GM18870 (cell line): Measurements from ENCODE around the gene RRP1.
A peak's percentile ranks its signal among the peaks of the same experiment; 100 is the strongest.

Experiments used
- ATAC-seq: cut with Tn5 transposase; IDR thresholded peaks from one replicate; pipeline ENCODE4 v1.9.1; 2021; ENCODE audit warnings: moderate library complexity; ENCODE audit not compliant: unreplicated experiment

The RRP1 gene, protein sequence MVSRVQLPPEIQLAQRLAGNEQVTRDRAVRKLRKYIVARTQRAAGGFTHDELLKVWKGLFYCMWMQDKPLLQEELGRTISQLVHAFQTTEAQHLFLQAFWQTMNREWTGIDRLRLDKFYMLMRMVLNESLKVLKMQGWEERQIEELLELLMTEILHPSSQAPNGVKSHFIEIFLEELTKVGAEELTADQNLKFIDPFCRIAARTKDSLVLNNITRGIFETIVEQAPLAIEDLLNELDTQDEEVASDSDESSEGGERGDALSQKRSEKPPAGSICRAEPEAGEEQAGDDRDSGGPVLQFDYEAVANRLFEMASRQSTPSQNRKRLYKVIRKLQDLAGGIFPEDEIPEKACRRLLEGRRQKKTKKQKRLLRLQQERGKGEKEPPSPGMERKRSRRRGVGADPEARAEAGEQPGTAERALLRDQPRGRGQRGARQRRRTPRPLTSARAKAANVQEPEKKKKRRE

DNA sequence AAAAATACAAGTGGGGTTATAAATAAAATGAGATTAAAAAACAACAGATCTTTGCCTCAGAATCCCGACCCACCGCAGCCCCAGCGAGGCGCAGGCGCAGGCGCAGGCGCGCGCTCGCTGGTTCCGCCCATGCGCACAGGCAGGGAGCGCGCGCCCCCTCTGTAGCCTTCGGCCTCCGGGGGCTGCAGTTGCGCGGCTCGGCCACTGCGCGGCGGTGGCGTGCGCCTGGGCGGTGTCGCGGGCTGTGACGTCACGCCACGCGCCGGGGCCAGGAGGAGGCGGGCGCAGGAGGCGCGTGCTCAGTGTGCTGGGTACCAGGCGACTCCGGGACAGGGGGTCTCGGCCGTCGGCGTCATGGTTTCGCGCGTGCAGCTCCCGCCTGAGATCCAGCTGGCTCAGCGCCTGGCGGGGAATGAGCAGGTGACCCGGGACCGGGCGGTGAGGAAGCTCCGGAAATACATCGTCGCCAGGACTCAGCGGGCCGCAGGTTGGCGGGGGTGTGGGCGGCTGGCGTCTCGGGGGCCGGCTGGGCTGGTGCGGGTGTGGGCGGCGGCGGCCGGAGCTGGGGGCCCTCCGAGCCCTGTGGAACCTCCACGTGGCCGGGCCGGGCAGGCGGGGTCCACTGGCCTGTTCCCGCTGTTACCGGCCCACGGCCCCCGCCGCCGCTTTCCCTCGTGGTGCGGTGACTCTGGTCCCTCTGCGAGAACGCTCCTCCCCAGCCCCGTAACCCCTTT, at the start of gene RRP1:
Gene RRP1 (plus strand): TSS at position 302 of the 734 bp plus-strand sequence. CDS start 53 bp downstream, at position 355.
- ATAC-seq = peak; percentile 64

DNA sequence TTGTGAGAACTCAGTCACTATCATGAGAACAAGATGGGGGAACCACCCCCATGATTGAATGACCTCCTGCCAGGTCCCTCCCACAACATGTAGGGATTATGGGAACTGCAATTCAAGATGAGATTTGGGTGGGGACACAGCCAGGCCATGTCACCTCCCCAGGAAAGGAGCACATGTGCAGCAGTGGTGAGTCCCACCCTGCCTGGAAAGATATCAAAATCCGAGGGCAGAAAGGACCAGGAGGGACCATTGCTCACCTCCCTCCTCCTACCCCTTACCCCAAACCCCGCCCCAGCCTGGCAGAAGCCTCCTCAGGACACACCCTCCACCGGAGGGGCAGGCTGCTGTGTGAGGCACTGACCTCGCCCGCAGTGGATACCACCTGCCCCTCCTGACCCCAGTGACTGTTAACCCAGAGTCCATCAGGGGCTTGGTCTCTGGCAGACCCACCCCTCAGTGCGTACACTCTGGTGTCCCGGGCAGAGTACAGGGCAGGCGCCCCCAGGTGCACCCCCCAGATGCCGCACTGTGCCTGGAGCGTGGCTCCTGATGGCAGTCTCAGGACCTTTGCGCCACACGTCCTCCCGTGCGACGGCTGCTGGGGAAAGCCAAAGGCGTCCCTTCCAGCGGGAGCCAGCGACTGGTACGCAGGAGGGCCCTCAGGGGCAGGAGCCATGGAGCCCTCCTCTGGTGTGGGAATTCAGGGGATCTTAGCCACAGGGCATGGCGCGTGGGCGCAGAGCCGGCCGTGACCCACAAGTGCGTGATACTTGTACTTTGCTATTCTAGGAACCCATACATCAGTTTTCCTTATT, 49.5 kb upstream of the RRP1 start:
- no peak for ATAC-seq

DNA sequence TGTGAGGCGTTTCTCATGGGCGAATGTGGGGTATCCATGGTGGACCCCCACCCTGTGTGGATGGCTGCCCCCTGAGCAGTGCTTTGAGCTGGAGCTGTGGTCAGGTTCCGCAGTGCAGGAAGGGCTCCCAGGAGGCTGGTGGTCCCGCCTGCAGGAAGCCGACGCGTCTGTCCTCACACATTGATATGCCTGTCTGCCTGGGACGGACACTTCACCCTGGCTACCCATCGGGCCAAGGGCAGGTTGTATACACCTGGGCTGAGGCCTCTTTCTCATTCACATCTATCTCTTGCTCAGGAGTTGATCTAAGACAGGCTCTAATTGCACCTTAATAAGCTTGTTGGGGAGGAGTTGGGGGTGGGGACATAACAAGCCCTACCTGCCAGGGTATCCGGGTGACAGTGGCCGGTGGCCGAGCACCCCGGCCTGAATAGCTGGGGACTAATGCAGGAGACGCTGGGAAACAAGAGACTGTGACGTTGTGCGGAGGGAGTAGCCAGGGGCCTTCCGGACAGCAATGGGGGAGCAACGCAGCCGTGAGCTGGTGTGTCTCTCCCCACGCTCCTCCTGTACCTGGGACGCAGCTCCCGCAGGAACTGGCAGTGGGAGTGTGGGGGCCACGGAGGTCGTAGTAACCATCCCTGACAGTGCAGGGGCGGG, 48.8 kb upstream of the RRP1 start:
- ATAC-seq = no peak

DNA sequence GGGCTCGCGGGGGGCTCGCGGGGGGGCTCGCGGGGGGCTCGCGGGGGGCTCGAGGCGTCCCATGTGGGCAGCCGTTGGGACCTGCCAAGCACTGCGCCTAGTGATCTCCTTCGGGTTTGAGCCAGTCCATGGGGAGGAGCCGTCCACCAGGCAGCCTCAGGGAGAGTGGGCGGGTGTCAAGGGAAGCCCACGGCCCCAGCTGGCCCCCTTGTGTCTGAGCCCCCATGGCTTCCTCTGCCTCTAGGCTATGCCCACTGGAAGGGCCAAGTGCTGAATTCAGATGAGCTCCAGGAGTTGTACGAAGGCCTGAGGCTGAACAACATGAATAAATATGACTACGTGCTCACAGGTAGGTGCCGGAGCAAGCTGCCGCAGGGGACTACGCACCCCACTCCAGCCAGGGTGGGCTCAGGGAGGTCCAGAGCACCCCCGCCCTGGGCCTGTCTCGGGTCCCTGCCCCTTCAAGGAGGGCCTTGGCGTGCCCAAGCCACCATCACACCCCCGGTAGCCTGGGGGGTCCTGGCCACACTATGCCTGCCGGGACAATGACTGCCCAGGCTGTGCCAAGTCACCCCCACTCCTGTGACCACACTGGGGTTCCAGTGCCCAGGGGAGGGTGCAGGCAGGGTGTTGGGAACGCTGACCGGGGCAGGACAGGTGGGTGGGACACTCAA, 47.8 kb upstream of the RRP1 start:
- no peak for ATAC-seq

DNA sequence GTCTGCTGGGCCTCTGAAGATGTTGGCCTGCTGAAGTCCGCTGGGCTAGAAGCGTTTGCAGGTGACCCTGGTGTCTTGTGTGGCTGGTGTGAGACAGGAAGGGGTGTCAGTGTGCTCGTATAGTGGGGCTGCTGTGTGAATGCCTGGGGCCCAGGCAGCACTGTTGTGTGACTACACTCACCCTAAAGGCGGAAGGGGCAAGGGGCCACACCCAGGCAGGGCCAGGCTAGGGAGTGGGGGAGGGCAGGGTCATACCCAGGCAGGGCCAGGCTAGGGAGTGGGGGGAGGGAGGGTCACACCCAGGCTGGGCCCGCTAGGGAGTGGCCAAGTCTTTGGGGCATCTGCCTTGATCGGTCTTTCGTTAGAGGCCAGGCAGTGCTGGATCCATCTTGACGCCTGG, 45.4 kb upstream of the RRP1 start:
- no peak for ATAC-seq

DNA sequence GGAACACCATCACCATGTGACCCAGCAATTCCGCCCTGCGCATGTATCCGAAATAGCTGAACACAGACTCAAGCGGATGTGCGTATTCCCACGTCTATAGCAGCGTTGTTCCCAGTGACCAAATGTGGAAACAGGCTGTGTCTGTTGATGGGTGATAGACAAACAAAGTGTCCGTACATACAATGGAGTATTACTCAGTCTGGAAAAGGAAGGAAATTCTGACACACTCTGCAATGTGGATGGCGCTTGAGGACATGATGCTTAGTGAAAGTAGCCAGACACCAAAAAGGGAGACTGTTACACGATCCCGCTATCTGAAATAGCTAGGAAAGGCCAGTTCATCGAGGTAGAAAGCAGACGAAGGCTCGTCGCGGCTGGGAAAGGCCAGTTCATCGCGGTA, 44.7 kb upstream of the RRP1 start:
- ATAC-seq = no peak

DNA sequence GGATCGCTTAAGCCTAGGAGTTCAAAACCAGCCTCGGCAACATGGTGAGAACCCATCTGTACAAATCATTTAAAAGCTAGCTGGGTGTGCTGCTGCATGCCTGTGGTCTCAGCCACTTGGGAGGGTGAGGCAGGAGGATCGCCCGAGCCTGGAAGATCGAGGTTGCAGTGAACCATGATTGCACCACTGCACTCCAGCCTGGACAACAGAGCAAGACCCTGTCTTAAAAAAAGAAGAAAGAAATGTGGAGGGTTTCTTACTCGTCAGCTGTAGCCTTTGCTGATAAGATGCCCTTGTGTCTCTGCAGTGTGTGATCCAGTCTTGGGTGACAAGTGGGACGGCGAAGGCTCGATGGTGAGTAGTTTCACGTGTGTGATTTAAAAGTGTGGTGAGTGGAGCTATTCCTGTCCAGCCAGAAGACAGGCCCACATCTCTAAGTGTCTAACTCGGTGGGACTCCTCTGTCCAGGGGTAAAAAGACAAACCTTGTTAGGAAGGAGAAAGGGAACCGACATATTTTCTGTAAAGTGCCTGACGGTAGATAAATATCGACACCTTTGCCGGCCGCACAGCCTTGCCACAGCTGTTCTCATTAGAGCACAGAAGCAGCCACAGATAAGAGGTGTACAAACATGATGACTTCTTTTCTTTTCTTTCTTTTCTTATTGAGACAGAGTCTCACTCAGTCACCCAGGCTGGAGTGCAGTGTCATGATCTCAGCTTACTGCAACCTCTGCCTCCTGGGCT, 43.4 kb upstream of the RRP1 start:
- no peak for ATAC-seq

DNA sequence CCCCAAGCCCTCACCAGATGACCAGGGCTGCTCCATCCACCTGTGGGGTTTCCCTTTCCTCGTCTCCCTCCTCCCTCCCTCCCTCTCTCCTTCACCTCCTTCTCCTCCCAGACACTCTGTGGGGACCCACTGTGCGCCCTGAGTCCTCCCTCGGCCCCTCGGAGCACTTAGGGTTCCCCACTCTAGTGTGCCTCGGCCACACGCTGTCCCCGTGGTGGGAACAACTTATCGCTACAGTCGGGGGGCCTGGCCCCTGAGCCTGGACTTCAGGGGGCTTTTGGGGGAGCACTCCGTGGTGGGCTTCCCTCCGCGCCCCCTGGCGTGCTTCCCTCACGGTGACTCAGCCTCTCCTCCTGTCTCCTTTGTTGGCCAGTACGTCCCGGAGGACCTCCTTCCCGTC, 40.8 kb upstream of the RRP1 start:
- ATAC-seq = no peak

DNA sequence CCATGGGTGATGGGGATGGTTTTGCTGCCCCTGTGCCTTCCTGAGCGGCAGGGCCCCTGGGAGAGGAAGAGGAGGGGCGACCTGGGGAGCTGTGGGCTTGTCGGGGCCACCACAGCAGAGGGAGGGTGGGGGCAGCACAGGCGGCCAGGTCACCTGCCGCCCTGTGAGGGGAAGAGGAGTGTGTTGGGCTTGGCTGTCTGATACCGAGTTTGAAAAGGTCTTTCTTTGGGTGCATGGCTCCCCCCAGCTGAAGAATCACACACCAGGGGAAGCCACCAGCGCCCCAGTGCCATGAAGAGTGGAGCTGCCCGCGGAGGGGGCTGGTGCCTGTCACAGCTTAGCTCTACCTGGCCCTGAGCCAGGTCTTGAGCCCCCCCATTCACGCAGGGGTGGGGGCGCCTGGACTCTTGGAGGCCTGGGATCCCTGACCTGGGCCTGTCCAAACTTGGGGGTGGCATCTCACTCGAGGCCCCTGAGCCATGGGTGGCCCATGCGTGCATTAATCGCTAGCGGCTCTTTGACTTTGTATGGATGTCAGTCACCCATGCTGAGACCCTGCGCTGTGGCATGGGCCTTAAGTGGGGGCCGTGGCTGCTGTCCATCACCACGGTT, 39.6 kb upstream of the RRP1 start:
- no peak for ATAC-seq

DNA sequence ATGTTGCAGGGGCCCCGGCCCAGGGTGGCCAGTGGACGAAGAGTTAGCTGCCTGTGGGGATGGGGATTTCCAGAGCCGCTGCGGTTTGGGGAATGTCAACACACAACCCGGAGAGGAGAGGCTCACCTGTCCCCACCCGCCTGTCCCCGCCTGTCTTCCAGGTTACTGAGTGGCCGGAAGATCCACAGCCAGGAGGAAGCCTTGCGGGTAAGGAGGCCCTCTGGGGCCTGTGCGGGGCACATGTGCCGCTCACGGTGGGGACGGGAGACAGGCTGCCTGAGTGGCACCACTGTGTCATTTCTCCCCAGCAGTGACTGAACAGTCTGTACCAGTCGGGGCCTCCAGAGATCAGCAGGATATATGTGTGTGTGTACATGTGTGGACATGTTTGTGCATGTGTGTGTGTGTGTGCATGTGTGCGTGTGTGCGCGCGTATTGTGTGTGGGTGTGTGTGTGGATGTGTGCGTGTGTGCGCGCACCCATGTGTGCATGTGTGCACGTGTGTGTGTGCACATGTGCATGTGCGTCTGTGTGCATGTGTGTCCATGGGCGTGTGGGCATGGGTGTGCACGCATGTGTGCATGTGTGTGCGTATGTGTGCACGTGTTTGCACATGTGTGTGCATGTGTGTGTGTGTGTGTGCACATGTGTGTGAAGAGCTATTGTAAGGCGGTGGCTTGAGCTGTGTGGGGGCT, 38.9 kb upstream of the RRP1 start:
- ATAC-seq = no peak

DNA sequence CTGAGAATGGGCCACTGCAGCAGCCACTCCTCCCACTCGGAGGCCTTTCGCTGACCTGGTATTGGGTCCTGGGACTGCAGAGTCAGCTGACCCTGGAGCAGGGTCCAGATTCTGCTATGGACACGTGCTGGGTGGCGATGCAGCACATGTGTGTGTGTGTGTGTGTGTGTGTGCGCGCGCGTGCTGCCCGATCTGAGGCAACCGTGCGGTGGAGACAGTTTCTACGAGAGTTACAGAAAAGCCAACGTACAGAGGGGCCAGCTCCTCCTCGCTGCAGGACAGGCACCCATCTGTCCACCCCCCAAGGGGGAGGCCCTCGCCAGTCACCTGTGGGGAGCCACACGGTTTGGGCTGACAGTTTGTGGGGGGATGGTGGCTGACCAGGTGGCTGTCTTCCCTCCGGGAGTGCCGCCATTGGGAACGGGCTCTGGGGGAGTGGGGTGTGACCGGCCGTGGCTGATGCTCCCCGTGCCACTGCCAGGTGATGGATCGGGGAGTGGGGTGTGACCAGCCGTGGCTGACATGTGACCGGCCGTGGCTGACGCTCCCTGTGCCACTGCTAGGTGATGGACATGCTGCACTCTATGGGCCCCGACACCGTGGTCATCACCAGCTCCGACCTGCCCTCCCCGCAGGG, 37.3 kb upstream of the RRP1 start:
- no peak for ATAC-seq

DNA sequence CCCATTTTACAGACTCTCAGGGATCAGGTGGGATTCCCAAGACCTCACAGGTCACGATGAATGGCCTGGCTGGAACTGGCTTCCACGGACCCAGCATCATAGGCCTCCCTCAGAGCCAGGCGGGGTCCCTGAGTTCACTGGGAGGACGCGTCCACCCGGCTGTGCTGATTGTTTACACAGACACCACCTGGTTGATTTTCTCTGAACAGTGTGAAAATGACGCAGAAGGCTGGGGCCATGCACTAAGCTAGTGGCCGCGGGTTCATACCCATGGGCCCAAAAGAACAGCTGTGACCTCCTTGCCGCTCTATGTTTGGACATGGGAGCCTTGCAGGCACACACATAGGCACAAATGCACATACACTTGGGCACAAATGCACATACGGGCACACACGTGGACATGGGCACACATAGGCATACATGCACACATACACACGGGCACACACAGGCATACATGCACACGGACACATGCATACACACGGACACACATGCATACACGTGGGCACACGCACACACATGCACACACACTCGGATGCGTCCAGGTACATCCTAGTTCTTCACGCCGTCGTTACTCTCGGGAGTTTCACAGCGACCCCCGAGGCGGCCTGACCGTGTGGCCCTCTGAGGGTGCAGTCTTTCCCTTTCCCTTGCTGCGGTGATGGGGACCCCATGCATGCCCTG, 36.5 kb upstream of the RRP1 start:
- no peak for ATAC-seq

DNA sequence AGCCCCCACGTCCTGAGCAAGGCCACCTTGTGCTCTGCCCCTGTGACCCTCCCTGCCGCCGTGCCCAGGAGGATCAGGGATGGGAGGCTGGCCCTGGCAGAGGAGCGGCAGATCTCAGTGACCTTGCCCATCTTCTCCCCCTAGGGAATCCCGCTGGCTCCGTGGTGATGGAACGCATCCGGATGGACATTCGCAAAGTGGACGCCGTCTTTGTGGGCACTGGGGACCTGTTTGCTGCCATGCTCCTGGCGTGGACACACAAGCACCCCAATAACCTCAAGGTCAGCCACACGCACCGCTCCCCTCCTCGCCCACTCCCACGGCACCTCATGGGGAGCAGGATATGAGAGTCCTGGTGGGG, 36.0 kb upstream of the RRP1 start:
- ATAC-seq = no peak

DNA sequence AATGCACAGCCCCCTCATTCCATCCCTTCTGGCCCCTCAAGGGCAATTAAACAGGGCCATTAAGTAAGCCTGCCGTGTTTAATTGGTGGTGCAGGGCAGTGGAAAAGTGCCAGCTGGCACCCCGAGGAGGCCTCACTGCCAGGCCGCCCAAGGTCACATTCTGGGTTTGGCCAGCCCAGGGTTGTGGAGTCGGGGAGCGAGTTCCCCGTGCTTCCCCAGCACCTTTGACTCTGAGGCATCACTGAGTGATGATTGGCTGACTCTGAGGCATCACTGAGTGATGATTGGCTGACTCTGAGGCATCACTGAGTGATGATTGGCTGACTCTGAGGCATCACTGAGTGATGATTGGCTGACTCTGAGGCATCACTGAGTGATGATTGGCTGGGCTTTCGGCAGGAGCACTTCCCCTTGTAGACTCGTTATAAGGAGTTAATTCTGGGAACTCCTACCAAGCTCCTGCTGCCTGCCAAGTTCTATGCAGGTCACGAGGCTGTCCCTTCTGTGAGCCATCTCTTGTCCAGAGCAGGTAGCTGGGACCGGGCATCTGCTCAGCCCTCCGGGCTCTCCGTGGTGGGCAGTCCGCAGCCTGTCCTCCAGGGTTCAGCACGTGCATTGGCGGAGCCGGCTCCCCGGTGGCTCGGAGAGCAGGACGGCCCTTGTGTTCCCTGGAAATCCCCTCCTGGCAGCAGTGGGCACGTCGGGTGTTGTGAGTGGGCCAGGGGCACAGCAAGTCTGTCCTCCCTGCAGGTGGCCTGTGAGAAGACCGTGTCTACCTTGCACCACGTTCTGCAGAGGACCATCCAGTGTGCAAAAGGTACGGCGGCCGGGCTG, 34.2 kb upstream of the RRP1 start:
- no peak for ATAC-seq

DNA sequence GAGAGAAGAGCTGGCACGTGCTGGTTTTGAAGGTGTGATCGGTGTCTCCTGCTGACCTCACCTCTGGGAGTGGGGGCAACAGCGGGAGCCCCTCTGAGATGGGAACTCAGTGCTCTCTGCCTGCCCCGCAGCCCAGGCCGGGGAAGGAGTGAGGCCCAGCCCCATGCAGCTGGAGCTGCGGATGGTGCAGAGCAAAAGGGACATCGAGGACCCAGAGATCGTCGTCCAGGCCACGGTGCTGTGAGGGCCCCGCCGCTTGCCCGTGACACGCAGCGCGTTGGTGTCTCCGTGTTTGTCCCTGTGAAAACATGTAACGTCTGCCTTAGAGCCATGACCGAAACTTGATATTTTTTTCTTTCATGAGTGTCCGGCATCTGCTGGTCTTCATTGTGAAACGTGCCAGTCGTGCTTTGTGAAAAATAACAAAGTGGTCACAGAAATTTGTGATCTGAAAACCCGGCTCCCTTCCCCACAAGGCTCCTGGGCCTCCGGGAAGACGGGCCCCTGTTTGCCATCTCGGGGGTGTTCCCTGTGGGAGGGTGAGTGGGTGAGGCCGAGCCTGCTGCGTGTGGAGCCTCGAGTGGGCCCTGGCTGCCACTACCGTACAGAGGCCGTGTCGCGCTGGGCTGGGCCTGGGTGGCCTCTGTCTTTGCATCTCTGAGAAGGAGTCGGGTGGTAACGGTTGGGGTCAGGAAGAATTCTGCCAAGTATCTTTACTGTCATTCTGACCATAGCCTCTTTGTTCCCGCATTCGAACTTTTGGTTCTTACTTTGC, 33.4 kb upstream of the RRP1 start:
- no peak for ATAC-seq

DNA sequence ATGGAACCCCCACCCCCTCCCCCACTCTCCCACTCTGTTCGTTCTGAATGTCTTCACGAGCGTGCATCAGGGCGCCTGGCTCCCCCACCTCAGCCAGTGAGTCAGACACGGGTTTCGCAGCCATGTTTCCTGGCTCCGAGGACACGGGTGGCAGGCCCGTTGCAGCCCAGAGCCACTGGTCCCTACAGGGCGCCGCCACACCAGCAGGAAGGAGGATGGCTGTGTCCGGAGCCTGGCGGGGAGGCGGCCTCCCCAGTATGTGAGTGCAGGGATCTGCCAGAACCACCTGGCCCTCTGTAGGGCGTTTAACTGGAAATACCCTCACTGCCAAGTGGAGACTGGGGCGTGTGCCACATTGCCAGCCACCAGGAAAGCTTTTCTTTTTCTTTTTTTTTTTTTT, 31.8 kb upstream of the RRP1 start:
- ATAC-seq = no peak
